Activated CD4-positive, alpha-beta T cell treated with anti-CD3 and anti-CD28 coated beads, Interleukin-2, Interleukin-6, amounts not matched to agents 100 ng/mL and 50 ng/mL, durations not matched to agents 16 hours and 8 hours (primary cell): ENCODE results near the gene STAMBPL1.

Source experiments
- DNase-seq: peaks from one replicate; pipeline ENCODE4 v3.0.0-alpha.2; 2020

STAMBPL1 gene

GRCh38 chr10:88957381-88957780, 77.3 kb downstream of the STAMBPL1 start:
- no peak for DNase-seq

GRCh38 chr10:88958721-88959120, 78.7 kb downstream of the STAMBPL1 start:
- no peak for DNase-seq

- peak; percentile 48 for DNase-seq
These were observed 80.8 kb downstream of the STAMBPL1 start for GRCh38 chr10:88960802-88961201.

GRCh38 chr10:88961266-88961665, 81.2 kb downstream of the STAMBPL1 start:
- DNase-seq = no peak

- no peak for DNase-seq
These were observed 82.3 kb downstream of the STAMBPL1 start for GRCh38 chr10:88962336-88962735.

- no peak for DNase-seq
These were observed 83.3 kb downstream of the STAMBPL1 start for GRCh38 chr10:88963318-88963717.

GRCh38 chr10:88964360-88964759, 84.3 kb downstream of the STAMBPL1 start:
- no peak for DNase-seq

- DNase-seq = no peak
These were observed 84.9 kb downstream of the STAMBPL1 start for GRCh38 chr10:88964869-88965415.

GRCh38 chr10:88966797-88967196, 86.8 kb downstream of the STAMBPL1 start:
- DNase-seq = no peak

- no peak for DNase-seq
These were observed 88.3 kb downstream of the STAMBPL1 start for GRCh38 chr10:88968391-88968790.

- DNase-seq = no peak
These were observed 91.4 kb downstream of the STAMBPL1 start for GRCh38 chr10:88971221-88972061.
